Kidney capillary endothelial cell (primary cell): ENCODE results near the gene SNX10.
A peak's percentile ranks its signal among the peaks of the same experiment; 100 is the strongest.

Source experiments
- DNase-seq: peaks from one replicate; pipeline ENCODE4 v3.0.0-alpha.2; 2018; ENCODE audit warnings: low spot score

Gene SNX10

GRCh38 chr7:26369593-26369992 lies 77.9 kb downstream of the SNX10 start:
- peak; percentile 71 for DNase-seq

- DNase-seq = peak; percentile 52
Observed at GRCh38 chr7:26370011-26370410, 78.3 kb downstream of the SNX10 start.

- no peak for DNase-seq
Observed at GRCh38 chr7:26372249-26372648, 80.6 kb downstream of the SNX10 start.

- DNase-seq = no peak
Observed at GRCh38 chr7:26372704-26373103, 81.0 kb downstream of the SNX10 start.

- no peak for DNase-seq
Observed at GRCh38 chr7:26374647-26375373, 83.1 kb downstream of the SNX10 start.

- DNase-seq = no peak
Observed at GRCh38 chr7:26375726-26376174, 84.1 kb downstream of the SNX10 start.

- no peak for DNase-seq
Observed at GRCh38 chr7:26376175-26376917, 84.7 kb downstream of the SNX10 start.

- no peak for DNase-seq
Observed at GRCh38 chr7:26378016-26378415, 86.4 kb downstream of the SNX10 start.

GRCh38 chr7:26379711-26380110 lies 88.0 kb downstream of the SNX10 start:
- DNase-seq = no peak

- DNase-seq = no peak
Observed at GRCh38 chr7:26381476-26382353, 90.1 kb downstream of the SNX10 start.

GRCh38 chr7:26385240-26385639 lies 93.6 kb downstream of the SNX10 start:
- no peak for DNase-seq

GRCh38 chr7:26387731-26388130 lies 96.1 kb downstream of the SNX10 start:
- no peak for DNase-seq

GRCh38 chr7:26388256-26388655 lies 96.6 kb downstream of the SNX10 start:
- DNase-seq = no peak

GRCh38 chr7:26390016-26390415 lies 98.4 kb downstream of the SNX10 start:
- no peak for DNase-seq

- DNase-seq = no peak
Observed at GRCh38 chr7:26393818-26394217, 102.2 kb downstream of the SNX10 start.

- DNase-seq = no peak
Observed at GRCh38 chr7:26397332-26397731, 105.7 kb downstream of the SNX10 start.

GRCh38 chr7:26397796-26398426 lies 106.2 kb downstream of the SNX10 start:
- DNase-seq = peak; percentile 14

- DNase-seq = peak; percentile 69
Observed at GRCh38 chr7:26398427-26398755, 106.7 kb downstream of the SNX10 start.

GRCh38 chr7:26398756-26399509 lies 107.3 kb downstream of the SNX10 start:
- peak; percentile 52 for DNase-seq

GRCh38 chr7:26399736-26400135 lies 108.1 kb downstream of the SNX10 start:
- DNase-seq = no peak

GRCh38 chr7:26403640-26404039 lies 112.0 kb downstream of the SNX10 start:
- DNase-seq = no peak
